Measurements from ENCODE around the gene IL17C. TPM values are rescaled to one million over a fixed set of nuclear protein-coding genes. Genes with fewer than 3 reads are reported as not detected.

The IL17C gene
- total RNA-seq, 1 experiment from 2014 or later: 0.31 TPM

- Histone ChIP-seq H3K14ac (ENCODE audit: insufficient read depth, low read length) (no peak overlapping the region), H2AK5ac (ENCODE audit: insufficient read length, low read length) (no peak overlapping the region), H3K4me1 (ENCODE audit: insufficient read depth, low read length) (peaks cover 4% of the 10 kb centered on the region; the same call in 1 of the 2 replicates), H3K9ac (ENCODE audit: extremely low read depth, insufficient read length, low read length) (no peak overlapping the region), H4K91ac (ENCODE audit: insufficient read length, low read depth, low read length) (no peak overlapping the region), H2BK20ac (ENCODE audit: low read depth, low read length, poor library complexity, severe bottlenecking) (no peak overlapping the region), H4K20me1 (ENCODE audit: control insufficient read depth, insufficient read depth, insufficient read length) (no peaks in the 10 kb centered on the region), H4K8ac (replicated peaks; ENCODE audit: insufficient read length, low read depth, low read length) (no peak overlapping the region), H2BK12ac (ENCODE audit: insufficient read length, low read depth, low read length) (no peak overlapping the region), H3K23me2 (ENCODE audit: insufficient read length, low read depth, low read length, poor library complexity, severe bottlenecking) (peaks cover 15% of the 10 kb centered on the region), H3K4ac (ENCODE audit: low read depth, low read length) (no peak overlapping the region), H3T11ph (ENCODE audit: low read length) (no peak overlapping the region), H2BK15ac (ENCODE audit: low read depth, low read length) (no peak overlapping the region), H3K4me2 (ENCODE audit: insufficient read depth, insufficient read length, low read length) (no peak overlapping the region), H3K23ac (ENCODE audit: insufficient read length, low read depth, low read length) (no peak overlapping the region), H2BK5ac (ENCODE audit: insufficient read length, low read length) (no peak overlapping the region), H3K27ac (ENCODE audit: insufficient read length, low read depth, low read length) (no peak overlapping the region), H3K79me2 (ENCODE audit: insufficient read depth, low read length) (no peaks in the 10 kb centered on the region), H4K5ac (ENCODE audit: insufficient read length, low read depth, low read length) (no peak overlapping the region), H3K27me3 (ENCODE audit: insufficient read depth, low read length) (no peaks in the 10 kb centered on the region), H3K18ac (ENCODE audit: insufficient read length, low read depth, low read length) (no peak overlapping the region), H3K79me1 (ENCODE audit: insufficient read depth, low read depth, low read length, poor library complexity, severe bottlenecking) (no peaks in the 10 kb centered on the region), H3K9me3 (ENCODE audit: control insufficient read depth, low read depth, low read length) (no peaks in the 10 kb centered on the region), H3K56ac (ENCODE audit: insufficient read length, low read depth, low read length) (no peak overlapping the region), H2AFZ (ENCODE audit: low read length) (no peak overlapping the region), H2BK120ac (ENCODE audit: low read depth, low read length, poor library complexity, severe bottlenecking) (no peak overlapping the region)
- Mint-ChIP-seq H3K36me3 (ENCODE audit: insufficient read depth in 1 of 3, low read depth in 3 of 3) (peaks cover 3 to 13% (median 13%) of the 10 kb centered on the region in 3 experiments; a peak in 6 of 7 replicates), H3K27ac (peak overlapping the region in 1 of 3 experiments; percentile 63; a peak in 1 of 7 replicates), H3K9me3 (no peaks in the 10 kb centered on the region; a peak in 1 of 5 replicates), H3K4me3 (peak overlapping the region in 1 of 2 experiments; percentile 67; a peak in 1 of 5 replicates), H3K4me1 (peaks cover 22 to 39% of the 10 kb centered on the region in 2 experiments), H3K27me3 (ENCODE audit: low read depth) (peaks cover 25% of the 10 kb centered on the region)
- WGBS (ENCODE audit: extremely low coverage, insufficient read length, low lambda C conversion rate): no CpG with 5 or more reads among the region's 17 CpGs
- TF ChIP-seq CTCF (conservative IDR thresholded peaks at IDR 0.05): peak; percentile 26; the same call in 2 of the 3 replicates
- DNase-seq: no peak
Measured at GRCh38 chr16:88635671-88636319, 2.6 kb upstream of the IL17C start.

Measured in H9 (cell line).